Dendritic cell treated with granulocyte-macrophage colony-stimulating factor and Interleukin-4, amounts not matched to agents 40 ng/mL and 50 ng/mL, for 4 days (primary cell): ENCODE data around the gene TGFB1I1.
"Not testable (repeated sequence)": the region's sequence is repeated elsewhere in the genome, so short reads cannot be mapped to it uniquely, and the experiment has no call there.

Experiments used
- H3K27ac Mint-ChIP-seq: one replicate; pipeline ENCODE4 v1.8.0; 2022; ENCODE audit warnings: mild to moderate bottlenecking, mixed read lengths
- H3K27me3 Mint-ChIP-seq: one replicate; pipeline ENCODE4 v1.8.0; 2022; ENCODE audit warnings: mild to moderate bottlenecking, mixed read lengths
- H3K36me3 Mint-ChIP-seq: one replicate; pipeline ENCODE4 v1.8.0; 2022; ENCODE audit warnings: low read depth, mixed read lengths
- H3K4me1 Mint-ChIP-seq: one replicate; pipeline ENCODE4 v1.8.0; 2022; ENCODE audit warnings: low read depth, mixed read lengths
- H3K4me3 Mint-ChIP-seq: one replicate; pipeline ENCODE4 v1.8.0; 2022; ENCODE audit warnings: mild to moderate bottlenecking, moderate library complexity, mixed read lengths
- H3K9me3 Mint-ChIP-seq: one replicate; pipeline ENCODE4 v1.8.0; 2022; ENCODE audit warnings: mixed read lengths
- intact Hi-C: fragments of 100-400 bp; cut with micrococcal nuclease; formaldehyde crosslinking; loops from one replicate; pipeline ENCODE4 v1.15.0; 2022

Gene TGFB1I1

GRCh38 chr16:31480851-31481536 is 9.0 kb downstream of the TGFB1I1 start:
- H3K9me3 Mint-ChIP-seq = no peaks in the 10 kb centered on the region
- no peaks in the 10 kb centered on the region for H3K36me3 Mint-ChIP-seq

GRCh38 chr16:31483081-31483480 is 11.1 kb downstream of the TGFB1I1 start, which contains the start of gene SLC5A2:
TSS of gene SLC5A2 (plus strand) at chr16:31483123. CDS start at chr16:31483137, 14 bp downstream.
- Mint-ChIP-seq H3K4me1 (peaks cover 39% of the 10 kb centered on the region), H3K36me3 (no peaks in the 10 kb centered on the region), H3K9me3 (no peaks in the 10 kb centered on the region), H3K4me3 (no peak within 1 kb of the TSS), H3K27ac (no peak within 1 kb of the TSS), H3K27me3 (peaks cover 53% of the 10 kb centered on the region)
- intact Hi-C loops = no loop called here

More at GRCh38 chr16:31480851-31481536, 9.0 kb downstream of the TGFB1I1 start:
- Mint-ChIP-seq H3K27me3 (peaks cover 52% of the 10 kb centered on the region), H3K4me3 (no peak overlapping the region), H3K27ac (peak overlapping the region; percentile 17), H3K4me1 (peaks cover 49% of the 10 kb centered on the region)
- intact Hi-C loops = no loop called here

GRCh38 chr16:31484048-31484447 is 12.1 kb downstream of the TGFB1I1 start:
- peaks cover 39% of the 10 kb centered on the region for H3K4me1 Mint-ChIP-seq

GRCh38 chr16:31484491-31485171 is 12.7 kb downstream of the TGFB1I1 start:
- Mint-ChIP-seq H3K4me3 (no peak overlapping the region), H3K9me3 (no peaks in the 10 kb centered on the region), H3K4me1 (peaks cover 39% of the 10 kb centered on the region), H3K27ac (no peak overlapping the region), H3K36me3 (peaks cover 7% of the 10 kb centered on the region), H3K27me3 (peaks cover 60% of the 10 kb centered on the region)
- intact Hi-C loops = no loop called here

More at GRCh38 chr16:31484048-31484447, 12.1 kb downstream of the TGFB1I1 start:
- H3K9me3 Mint-ChIP-seq, H3K36me3 Mint-ChIP-seq, H3K4me3 Mint-ChIP-seq, intact Hi-C loops, H3K27ac Mint-ChIP-seq: not testable (repeated sequence)
- peaks cover 60% of the 10 kb centered on the region for H3K27me3 Mint-ChIP-seq

- Mint-ChIP-seq H3K36me3 (peaks cover 16% of the 10 kb centered on the region), H3K27me3 (peaks cover 57% of the 10 kb centered on the region), H3K4me3 (no peak overlapping the region), H3K9me3 (no peaks in the 10 kb centered on the region), H3K4me1 (peaks cover 38% of the 10 kb centered on the region), H3K27ac (no peak overlapping the region)
- intact Hi-C loops = no loop called here
Observed at GRCh38 chr16:31485571-31485970, 13.6 kb downstream of the TGFB1I1 start.

- no peak overlapping the region for H3K27ac Mint-ChIP-seq
- H3K4me1 Mint-ChIP-seq = peaks cover 37% of the 10 kb centered on the region
- H3K9me3 Mint-ChIP-seq = no peaks in the 10 kb centered on the region
- intact Hi-C loops = no loop called here
- H3K27me3 Mint-ChIP-seq = peaks cover 55% of the 10 kb centered on the region
- H3K36me3 Mint-ChIP-seq = peaks cover 21% of the 10 kb centered on the region
- H3K4me3 Mint-ChIP-seq = no peak overlapping the region
Observed at GRCh38 chr16:31486045-31486444, 14.1 kb downstream of the TGFB1I1 start.

- Mint-ChIP-seq H3K9me3 (no peaks in the 10 kb centered on the region), H3K27me3 (peaks cover 55% of the 10 kb centered on the region), H3K4me3 (peak overlapping the region; percentile 86), H3K4me1 (peaks cover 35% of the 10 kb centered on the region), H3K27ac (peak overlapping the region; percentile 32), H3K36me3 (peaks cover 32% of the 10 kb centered on the region)
- intact Hi-C loops = no loop called here
Observed at GRCh38 chr16:31487071-31487719, 15.2 kb downstream of the TGFB1I1 start.

- Mint-ChIP-seq H3K9me3 (no peaks in the 10 kb centered on the region), H3K27ac (peak overlapping the region; percentile 32), H3K36me3 (peaks cover 39% of the 10 kb centered on the region), H3K4me1 (peaks cover 28% of the 10 kb centered on the region), H3K27me3 (peaks cover 48% of the 10 kb centered on the region), H3K4me3 (peak overlapping the region; percentile 86)
- intact Hi-C loops = no loop called here
Observed at GRCh38 chr16:31487720-31488467, 15.9 kb downstream of the TGFB1I1 start.

GRCh38 chr16:31488468-31489297 is 16.7 kb downstream of the TGFB1I1 start:
- H3K9me3 Mint-ChIP-seq = no peaks in the 10 kb centered on the region
- H3K4me3 Mint-ChIP-seq = peak overlapping the region; percentile 86
- no peak overlapping the region for H3K27ac Mint-ChIP-seq
- H3K27me3 Mint-ChIP-seq = peaks cover 47% of the 10 kb centered on the region
- peaks cover 47% of the 10 kb centered on the region for H3K36me3 Mint-ChIP-seq
- peaks cover 28% of the 10 kb centered on the region for H3K4me1 Mint-ChIP-seq
- intact Hi-C loops = no loop called here

GRCh38 chr16:31489298-31489564 is 17.3 kb downstream of the TGFB1I1 start:
- H3K4me3 Mint-ChIP-seq = no peak overlapping the region
- peaks cover 46% of the 10 kb centered on the region for H3K27me3 Mint-ChIP-seq
- H3K27ac Mint-ChIP-seq = no peak overlapping the region
- H3K36me3 Mint-ChIP-seq = peaks cover 53% of the 10 kb centered on the region
- intact Hi-C loops = no loop called here
- peaks cover 27% of the 10 kb centered on the region for H3K4me1 Mint-ChIP-seq
- no peaks in the 10 kb centered on the region for H3K9me3 Mint-ChIP-seq

- no peak overlapping the region for H3K27ac Mint-ChIP-seq
Observed at GRCh38 chr16:31489616-31490584, 17.9 kb downstream of the TGFB1I1 start.

GRCh38 chr16:31491778-31492418 is 19.9 kb downstream of the TGFB1I1 start:
- intact Hi-C loops = no loop called here
- H3K4me3 Mint-ChIP-seq = no peak overlapping the region
- H3K4me1 Mint-ChIP-seq = peaks cover 16% of the 10 kb centered on the region
- peaks cover 20% of the 10 kb centered on the region for H3K27me3 Mint-ChIP-seq
- no peaks in the 10 kb centered on the region for H3K9me3 Mint-ChIP-seq
- H3K36me3 Mint-ChIP-seq = peaks cover 73% of the 10 kb centered on the region
- no peak overlapping the region for H3K27ac Mint-ChIP-seq

More at GRCh38 chr16:31489616-31490584, 17.9 kb downstream of the TGFB1I1 start:
- Mint-ChIP-seq H3K9me3 (no peaks in the 10 kb centered on the region), H3K36me3 (peaks cover 54% of the 10 kb centered on the region), H3K27me3 (peaks cover 40% of the 10 kb centered on the region), H3K4me1 (peaks cover 20% of the 10 kb centered on the region), H3K4me3 (no peak overlapping the region)
- intact Hi-C loops = no loop called here
